Caco-2 (cell line): Measurements from ENCODE around the gene S100A5. TPM values are rescaled to one million over a fixed set of nuclear protein-coding genes. Genes with fewer than 3 reads are reported as not detected.

Source experiments
- BruUV-seq: library from RNA; stranded (reverse); fragments of 400-500 nt; replicated peaks from 2 replicates; lab custom pipeline; 2021; lab: Mats Ljungman, UMichigan
- CTCF ChIA-PET: fragments of 300-600 bp; sonication (Branson Sonifier 250); formaldehyde crosslinking; loops from one replicate; lab custom pipeline; 2022; ENCODE audit warnings: antibody characterized with exemption; lab: Charles Lee
- POLR2A ChIA-PET: fragments of 300-600 bp; sonication (Branson Sonifier 250); formaldehyde crosslinking; loops from one replicate; lab custom pipeline; 2022; ENCODE audit warnings: antibody characterized with exemption; lab: Charles Lee
- DNase-seq, 2 experiments: peaks; one replicate each; pipeline versions ENCODE4 v3.0.0 to v3.0.0-alpha.2; 2020 to 2022
- H3K27me3 ChIP-seq: replicated peaks from 2 replicates; pipeline ENCODE4 v1.6.0; 2011; ENCODE audit warnings: low read length; ENCODE audit not compliant: control insufficient read depth, insufficient read depth
- H3K36me3 ChIP-seq: 2 replicates; pipeline ENCODE4 v1.5.1; 2011; ENCODE audit warnings: low read length; ENCODE audit not compliant: control insufficient read depth, insufficient read depth
- H3K4me1 ChIP-seq: fragments of 250-450 bp; sonication (Bioruptor Pico); 2 replicates; pipeline ENCODE4 v1.5.1; 2020; ENCODE audit warnings: mild to moderate bottlenecking
- H3K4me3 ChIP-seq: 2 replicates; pipeline ENCODE4 v1.5.1; 2011; ENCODE audit warnings: low read depth, mild to moderate bottlenecking, control low read depth, low read length
- H3K9me3 ChIP-seq: fragments of 250-450 bp; sonication (Bioruptor Pico); 2 replicates; pipeline ENCODE4 v1.5.1; 2020; ENCODE audit warnings: mild to moderate bottlenecking, moderate library complexity
- H3K27ac Mint-ChIP-seq: one replicate; pipeline ENCODE4 v1.8.0; 2022; ENCODE audit warnings: mixed read lengths; ENCODE audit not compliant: unreplicated experiment
- H3K27me3 Mint-ChIP-seq: one replicate; pipeline ENCODE4 v1.8.0; 2022; ENCODE audit warnings: mixed read lengths; ENCODE audit not compliant: insufficient read depth, unreplicated experiment
- H3K36me3 Mint-ChIP-seq: one replicate; pipeline ENCODE4 v1.8.0; 2022; ENCODE audit warnings: mild to moderate bottlenecking, mixed read lengths; ENCODE audit not compliant: insufficient read depth, unreplicated experiment
- H3K4me1 Mint-ChIP-seq: one replicate; pipeline ENCODE4 v1.8.0; 2022; ENCODE audit warnings: low read depth, mixed read lengths; ENCODE audit not compliant: unreplicated experiment
- H3K4me3 Mint-ChIP-seq: one replicate; pipeline ENCODE4 v1.8.0; 2022; ENCODE audit warnings: mild to moderate bottlenecking, moderate library complexity, mixed read lengths; ENCODE audit not compliant: unreplicated experiment
- H3K9me3 Mint-ChIP-seq: one replicate; pipeline ENCODE4 v1.8.0; 2022; ENCODE audit warnings: mixed read lengths; ENCODE audit not compliant: unreplicated experiment
- intact Hi-C: fragments of 100-400 bp; cut with micrococcal nuclease; formaldehyde crosslinking; loops from one replicate; pipeline ENCODE4 v1.10.0; 2022; ENCODE audit not compliant: unreplicated experiment
- total RNA-seq: library from RNA; stranded (reverse); gene quantifications from 2 replicates; pipeline ENCODE4 v1.2.3, GENCODE V29; 2022
- TF ChIP-seq, protein P1 (sequence below), 2 experiments: fragments of 200-600 bp in 1 of 2; IDR thresholded peaks; 1 replicate in 1 of 2; 2 replicates in 1 of 2; pipeline versions ENCODE4 v1.5.1 to v1.8.0; 2011 to 2022; ENCODE audit warnings: antibody characterized with exemption in 1 of 2, control low read depth in 1 of 2, inconsistent platforms in 1 of 2, low read depth in 1 of 2, low read length in 1 of 2, mild to moderate bottlenecking in 1 of 2, moderate library complexity in 1 of 2; ENCODE audit not compliant: insufficient read depth in 1 of 2, severe bottlenecking in 1 of 2, unreplicated experiment in 1 of 2

Gene S100A5
- total RNA-seq, 1 experiment from 2014 or later: not detected

DNA sequence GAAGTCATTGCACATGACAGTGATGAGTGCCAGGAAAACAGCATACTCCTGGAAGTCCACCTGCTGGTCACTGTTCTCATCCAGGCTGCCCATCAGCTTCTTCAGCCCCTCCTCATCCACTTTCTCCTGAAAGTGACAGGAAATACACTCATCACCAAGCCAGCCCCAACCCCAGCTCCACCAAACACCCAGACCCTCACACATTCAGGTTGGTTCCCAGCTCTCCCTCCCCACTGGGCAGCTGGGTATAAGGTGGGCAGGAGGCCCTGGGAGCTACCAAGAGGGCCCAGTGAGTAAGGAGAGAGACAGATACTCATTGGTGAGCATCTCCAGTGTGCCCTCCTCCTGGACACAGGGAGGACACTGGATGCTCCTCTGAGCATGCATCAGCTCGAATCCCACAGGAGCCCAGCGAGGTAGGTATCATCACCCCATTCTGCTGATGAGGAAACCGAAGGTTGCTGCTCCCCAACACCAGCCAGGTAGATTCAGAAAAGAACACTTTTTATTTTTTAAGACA, 20.8 kb upstream of the S100A5 start:
- Histone ChIP-seq H3K27me3 (no peaks in the 10 kb centered on the region), H3K4me3 (no peak overlapping the region), H3K36me3 (no peaks in the 10 kb centered on the region), H3K9me3 (no peaks in the 10 kb centered on the region), H3K4me1 (peaks cover 23% of the 10 kb centered on the region)
- no TSS peak for BruUV-seq
- no peak overlapping the region for H3K4me3 Mint-ChIP-seq
- CTCF ChIA-PET: interaction anchor here (0.5 kb wide), 1 partner anchor 61 kb away, joined by 4 read pairs; no protein-coding TSS in a partner anchor
- intact Hi-C loops: loop anchor here (10.0 kb wide), 1 partner anchor 207 kb away; the partner anchor contains the start of gene S100A9
- TF ChIP-seq, protein P1, sequence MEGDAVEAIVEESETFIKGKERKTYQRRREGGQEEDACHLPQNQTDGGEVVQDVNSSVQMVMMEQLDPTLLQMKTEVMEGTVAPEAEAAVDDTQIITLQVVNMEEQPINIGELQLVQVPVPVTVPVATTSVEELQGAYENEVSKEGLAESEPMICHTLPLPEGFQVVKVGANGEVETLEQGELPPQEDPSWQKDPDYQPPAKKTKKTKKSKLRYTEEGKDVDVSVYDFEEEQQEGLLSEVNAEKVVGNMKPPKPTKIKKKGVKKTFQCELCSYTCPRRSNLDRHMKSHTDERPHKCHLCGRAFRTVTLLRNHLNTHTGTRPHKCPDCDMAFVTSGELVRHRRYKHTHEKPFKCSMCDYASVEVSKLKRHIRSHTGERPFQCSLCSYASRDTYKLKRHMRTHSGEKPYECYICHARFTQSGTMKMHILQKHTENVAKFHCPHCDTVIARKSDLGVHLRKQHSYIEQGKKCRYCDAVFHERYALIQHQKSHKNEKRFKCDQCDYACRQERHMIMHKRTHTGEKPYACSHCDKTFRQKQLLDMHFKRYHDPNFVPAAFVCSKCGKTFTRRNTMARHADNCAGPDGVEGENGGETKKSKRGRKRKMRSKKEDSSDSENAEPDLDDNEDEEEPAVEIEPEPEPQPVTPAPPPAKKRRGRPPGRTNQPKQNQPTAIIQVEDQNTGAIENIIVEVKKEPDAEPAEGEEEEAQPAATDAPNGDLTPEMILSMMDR (IDR thresholded peaks at IDR 0.05; ENCODE audit: insufficient read depth in 1 of 2, low read depth in 1 of 2, low read length in 1 of 2, severe bottlenecking in 1 of 2, unreplicated experiment in 1 of 2): no peak
- POLR2A ChIA-PET: no interaction called here
- peaks cover 14% of the 10 kb centered on the region for H3K4me1 Mint-ChIP-seq
- H3K27ac Mint-ChIP-seq: no peak overlapping the region
- DNase-seq: no peak
- no peaks in the 10 kb centered on the region for H3K9me3 Mint-ChIP-seq
- H3K27me3 Mint-ChIP-seq: no peaks in the 10 kb centered on the region
- no peaks in the 10 kb centered on the region for H3K36me3 Mint-ChIP-seq

DNA sequence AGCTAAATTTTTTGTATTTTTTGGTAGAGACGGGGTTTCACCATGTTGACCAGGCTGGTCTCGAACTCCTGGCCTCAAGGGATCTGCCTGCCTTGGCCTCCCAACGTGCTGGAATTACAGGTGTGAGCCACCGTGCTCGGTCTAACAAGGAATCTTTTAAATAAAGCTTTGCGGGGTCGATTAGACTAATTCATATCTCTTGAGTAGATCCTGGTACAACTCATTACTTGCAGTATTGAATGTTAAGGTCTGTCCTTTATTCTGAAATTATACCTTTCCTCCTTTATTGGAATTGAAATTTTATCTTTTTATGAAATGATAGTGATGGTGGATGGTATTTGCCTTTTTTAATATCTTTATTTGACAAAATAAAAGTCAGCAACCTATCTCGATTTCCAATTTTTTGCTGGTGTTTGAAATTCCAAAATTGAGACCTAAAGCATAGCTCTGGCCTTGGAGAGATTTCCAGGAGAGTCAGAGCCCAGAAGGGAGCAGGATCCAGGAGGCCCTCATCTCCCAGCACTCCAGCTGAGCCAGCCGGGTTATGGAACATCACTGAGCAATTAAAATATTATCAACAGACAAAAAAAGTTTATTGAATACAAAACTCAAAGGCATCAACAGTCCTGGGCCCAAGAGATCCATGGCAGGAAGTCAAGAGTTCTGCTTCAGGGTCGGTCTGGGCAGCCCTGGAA, 20.2 kb upstream of the S100A5 start:
- BruUV-seq: no TSS peak
- Histone ChIP-seq H3K9me3 (no peaks in the 10 kb centered on the region), H3K27me3 (no peaks in the 10 kb centered on the region), H3K4me3 (no peak overlapping the region), H3K36me3 (no peaks in the 10 kb centered on the region), H3K4me1 (peaks cover 17% of the 10 kb centered on the region)
- H3K27ac Mint-ChIP-seq: no peak overlapping the region
- H3K27me3 Mint-ChIP-seq: no peaks in the 10 kb centered on the region
- DNase-seq: no peak
- no peaks in the 10 kb centered on the region for H3K9me3 Mint-ChIP-seq
- CTCF ChIA-PET: no interaction called here
- TF ChIP-seq, protein P1 (IDR thresholded peaks at IDR 0.05; ENCODE audit: insufficient read depth in 1 of 2, low read depth in 1 of 2, low read length in 1 of 2, severe bottlenecking in 1 of 2, unreplicated experiment in 1 of 2): no peak
- H3K36me3 Mint-ChIP-seq: no peaks in the 10 kb centered on the region
- POLR2A ChIA-PET: no interaction called here
- H3K4me3 Mint-ChIP-seq: no peak overlapping the region
- intact Hi-C loops: loop anchor here (10.0 kb wide), 1 partner anchor 206 kb away; the partner anchor contains the start of gene S100A9
- H3K4me1 Mint-ChIP-seq: peaks cover 8% of the 10 kb centered on the region

- Histone ChIP-seq H3K36me3 (no peaks in the 10 kb centered on the region), H3K4me3 (no peak overlapping the region), H3K4me1 (peaks cover 10% of the 10 kb centered on the region), H3K9me3 (no peaks in the 10 kb centered on the region), H3K27me3 (no peaks in the 10 kb centered on the region)
- Mint-ChIP-seq H3K27me3 (no peaks in the 10 kb centered on the region), H3K4me1 (peaks cover 1% of the 10 kb centered on the region), H3K9me3 (no peaks in the 10 kb centered on the region), H3K27ac (no peak overlapping the region), H3K4me3 (no peak overlapping the region), H3K36me3 (no peaks in the 10 kb centered on the region)
- CTCF ChIA-PET: interaction anchor here (0.5 kb wide), 1 partner anchor 1564 kb away, joined by 5 read pairs; no protein-coding TSS in a partner anchor
- intact Hi-C loops: loop anchor here (10.0 kb wide), 1 partner anchor 205 kb away; the partner anchor contains the start of gene S100A9
- POLR2A ChIA-PET: no interaction called here
- no peak for DNase-seq
- TF ChIP-seq, protein P1 (IDR thresholded peaks at IDR 0.05; ENCODE audit: insufficient read depth in 1 of 2, low read depth in 1 of 2, low read length in 1 of 2, severe bottlenecking in 1 of 2, unreplicated experiment in 1 of 2): no peak
- no TSS peak for BruUV-seq
Measured at GRCh38 chr1:153560241-153560640, 19.5 kb upstream of the S100A5 start.
